ENCODE results near the gene MISP.

MISP gene

DNA sequence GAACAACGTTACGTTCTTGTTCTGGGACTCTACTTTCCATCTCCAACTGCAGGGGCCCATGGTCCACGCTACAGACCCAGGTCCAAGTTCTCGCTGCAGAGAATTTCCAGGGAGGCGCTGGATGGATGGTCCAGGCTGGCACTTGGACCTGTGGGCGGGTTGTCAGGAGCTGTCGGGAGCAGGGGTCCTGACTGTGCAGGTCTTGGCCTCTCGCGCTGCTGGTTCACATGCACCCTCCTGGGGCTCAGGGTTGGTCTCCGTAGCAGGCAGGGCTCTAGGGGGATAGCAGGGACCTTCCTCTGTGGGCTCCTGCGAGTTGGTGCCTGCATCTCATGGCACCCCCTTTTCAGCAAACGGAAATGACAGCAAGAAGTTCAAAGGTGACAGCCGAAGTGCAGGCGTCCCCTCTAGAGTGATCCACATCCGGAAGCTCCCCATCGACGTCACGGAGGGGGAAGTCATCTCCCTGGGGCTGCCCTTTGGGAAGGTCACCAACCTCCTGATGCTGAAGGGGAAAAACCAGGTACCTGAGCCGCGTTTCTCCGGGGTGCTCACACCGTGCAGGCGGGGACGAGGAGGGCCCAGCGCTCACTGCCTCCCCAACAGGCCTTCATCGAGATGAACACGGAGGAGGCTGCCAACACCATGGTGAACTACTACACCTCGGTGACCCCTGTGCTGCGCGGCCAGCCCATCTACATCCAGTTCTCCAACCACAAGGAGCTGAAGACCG lies 52.9 kb downstream of the MISP start:
- no peak overlapping the region for H3K4me3 ChIP-seq (ENCODE audit: low read depth, low read length)
- DNase-seq (ENCODE audit: low read depth), result no peak

DNA sequence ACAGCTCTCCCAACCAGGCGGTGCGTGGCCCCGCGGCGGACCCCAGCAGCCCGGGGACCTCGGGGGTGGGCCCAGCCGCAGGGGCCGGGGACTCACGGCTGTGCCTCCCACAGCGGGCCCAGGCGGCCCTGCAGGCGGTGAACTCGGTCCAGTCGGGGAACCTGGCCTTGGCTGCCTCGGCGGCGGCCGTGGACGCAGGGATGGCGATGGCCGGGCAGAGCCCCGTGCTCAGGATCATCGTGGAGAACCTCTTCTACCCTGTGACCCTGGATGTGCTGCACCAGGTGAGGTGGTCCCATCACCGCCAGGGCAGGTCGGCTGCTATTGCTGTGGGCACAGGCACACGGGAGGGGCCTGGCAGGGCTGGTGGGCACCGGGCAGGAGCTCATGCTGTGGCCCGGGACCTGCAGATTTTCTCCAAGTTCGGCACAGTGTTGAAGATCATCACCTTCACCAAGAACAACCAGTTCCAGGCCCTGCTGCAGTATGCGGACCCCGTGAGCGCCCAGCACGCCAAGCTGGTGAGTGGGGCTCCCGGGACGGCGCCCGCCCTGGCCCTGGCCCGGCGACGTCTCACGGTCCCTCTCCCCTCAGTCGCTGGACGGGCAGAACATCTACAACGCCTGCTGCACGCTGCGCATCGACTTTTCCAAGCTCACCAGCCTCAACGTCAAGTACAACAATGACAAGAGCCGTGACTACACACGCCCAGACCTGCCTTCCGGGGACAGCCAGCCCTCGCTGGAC lies 53.7 kb downstream of the MISP start:
- DNase-seq (ENCODE audit: low read depth), result no peak
- no peak overlapping the region for H3K4me3 ChIP-seq (ENCODE audit: low read depth, low read length)

DNA sequence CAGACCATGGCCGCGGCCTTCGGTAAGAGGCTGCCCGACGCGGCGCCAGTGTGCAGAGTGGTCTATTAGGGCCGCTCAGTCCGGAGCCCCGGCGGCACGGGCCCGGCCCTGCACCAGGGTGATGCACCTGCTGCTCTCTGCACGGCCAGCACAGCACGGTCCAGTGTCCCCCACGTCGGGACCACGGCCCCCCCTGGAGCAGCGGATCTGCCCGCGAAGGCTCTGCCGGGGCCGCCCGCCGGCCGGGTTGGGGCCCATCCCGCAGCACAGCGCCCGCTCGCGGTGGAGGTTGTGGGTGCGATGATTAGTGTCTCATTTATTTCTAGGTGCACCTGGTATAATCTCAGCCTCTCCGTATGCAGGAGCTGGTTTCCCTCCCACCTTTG lies 54.2 kb downstream of the MISP start:
- no peak overlapping the region for H3K4me3 ChIP-seq (ENCODE audit: low read depth, low read length)
- no peak for DNase-seq (ENCODE audit: low read depth)

DNA sequence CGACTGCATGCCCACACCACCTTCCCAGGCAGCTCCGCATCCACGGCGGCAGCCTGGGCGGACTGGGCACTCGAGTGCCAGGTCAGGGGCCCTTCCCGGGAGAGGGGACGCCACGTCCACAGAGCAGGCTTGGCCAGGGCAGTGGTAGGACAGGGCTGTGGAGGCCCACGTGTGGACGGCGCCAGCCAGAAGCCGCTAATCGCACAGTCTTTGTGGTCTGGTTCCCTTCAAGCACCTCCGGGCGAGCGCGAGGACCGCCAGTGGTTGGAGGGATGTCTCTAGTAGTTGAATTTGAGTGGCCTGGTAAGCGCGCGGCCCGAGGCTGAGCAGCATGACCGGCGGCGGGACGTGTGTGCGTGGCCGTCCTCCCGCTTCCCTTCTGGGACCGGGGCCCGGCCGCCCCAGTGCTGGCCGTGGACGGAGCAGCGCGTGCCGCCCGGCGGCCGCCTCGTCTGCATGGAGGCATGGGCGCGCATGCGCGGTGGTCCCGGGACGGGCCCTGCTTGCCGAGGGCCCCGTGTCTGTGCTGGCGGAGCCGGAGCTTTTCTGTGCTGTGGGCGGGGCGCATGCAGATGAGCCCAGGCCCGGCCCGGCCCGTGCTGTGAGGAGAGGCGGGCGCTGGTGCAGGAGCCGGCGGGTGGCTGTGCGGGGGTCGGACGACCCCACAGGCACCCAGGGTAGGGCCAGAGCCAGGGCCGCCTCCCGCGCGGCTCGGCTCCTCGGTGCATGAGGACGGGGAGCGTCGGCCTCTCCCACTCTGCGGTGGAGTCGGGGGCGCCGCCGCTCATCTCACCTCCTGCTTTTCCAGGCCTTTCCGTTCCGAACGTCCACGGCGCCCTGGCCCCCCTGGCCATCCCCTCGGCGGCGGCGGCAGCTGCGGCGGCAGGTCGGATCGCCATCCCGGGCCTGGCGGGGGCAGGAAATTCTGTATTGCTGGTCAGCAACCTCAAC lies 55.0 kb downstream of the MISP start:
- H3K4me3 ChIP-seq (ENCODE audit: low read depth, low read length), result no peak overlapping the region
- DNase-seq (ENCODE audit: low read depth), result no peak

DNA sequence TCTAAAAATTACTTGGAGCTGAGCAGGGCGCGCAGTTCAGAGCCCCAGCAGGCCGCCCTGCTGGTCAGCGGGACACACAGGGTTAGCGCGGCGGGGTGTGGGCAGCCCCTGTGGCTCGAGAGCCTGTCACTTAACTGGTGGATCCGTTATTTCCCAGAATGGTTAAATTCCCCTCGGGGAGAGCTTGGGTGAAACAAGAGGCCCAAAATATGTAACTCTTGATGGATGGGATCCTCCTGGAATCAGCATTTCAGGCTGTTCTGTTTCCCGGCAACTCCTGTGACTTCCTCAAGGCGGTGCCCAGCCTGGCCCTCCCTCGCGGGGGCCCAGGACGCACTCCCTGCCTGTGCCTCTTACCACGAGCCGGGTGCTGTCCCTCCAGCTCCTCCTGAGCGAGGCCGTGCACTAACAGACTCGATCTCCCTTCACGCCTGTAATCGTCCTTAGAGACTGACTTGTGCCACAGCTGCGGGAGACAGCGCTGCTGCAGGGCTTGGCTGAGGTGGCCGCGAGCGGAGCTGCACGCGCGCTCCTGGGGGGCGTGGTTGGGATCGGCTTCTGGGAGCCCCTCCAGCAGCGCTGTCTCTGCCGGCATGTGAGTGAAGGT lies 56.0 kb downstream of the MISP start:
- H3K4me3 ChIP-seq (ENCODE audit: low read depth, low read length), result no peak overlapping the region

DNA sequence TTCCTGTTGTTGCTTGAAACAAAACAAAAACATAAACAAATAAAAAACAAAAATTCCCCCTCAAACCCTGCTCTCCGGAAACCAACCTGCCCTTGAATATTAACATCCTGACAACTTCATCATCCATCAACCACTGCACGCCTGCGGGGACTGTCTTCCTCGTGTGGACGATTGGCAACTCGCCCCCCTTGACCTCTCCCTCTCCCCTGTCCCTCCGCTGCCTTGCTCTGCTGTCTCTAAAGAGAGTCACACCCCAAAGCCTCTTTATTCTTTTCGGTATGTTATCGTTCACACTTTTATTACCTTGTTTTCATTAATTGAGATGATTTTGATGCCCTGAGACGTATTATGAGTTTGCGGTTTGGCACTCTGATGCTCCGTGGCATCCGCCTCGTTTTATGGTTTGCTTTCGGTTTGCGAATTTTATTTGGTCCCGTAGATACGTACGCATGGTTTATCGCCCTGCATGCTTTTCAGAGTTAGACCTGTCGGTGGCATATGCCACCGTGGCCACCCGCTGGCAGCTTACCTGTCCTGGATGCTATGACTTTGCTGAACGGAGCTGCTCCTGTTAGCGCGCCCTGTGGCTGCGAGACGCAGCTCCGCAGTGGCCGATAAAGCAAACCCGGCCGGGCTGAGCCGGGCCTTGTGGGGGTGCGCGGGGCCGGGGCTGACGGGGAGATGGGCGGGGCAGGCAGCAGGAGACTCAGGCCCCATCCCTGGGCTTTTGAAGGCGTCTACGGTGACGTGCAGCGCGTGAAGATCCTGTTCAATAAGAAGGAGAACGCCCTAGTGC lies 56.9 kb downstream of the MISP start:
- no peak for DNase-seq (ENCODE audit: low read depth)
- no peak overlapping the region for H3K4me3 ChIP-seq (ENCODE audit: low read depth, low read length)

More for the DNA sequence above, 56.0 kb downstream of the MISP start:
- no peak for DNase-seq (ENCODE audit: low read depth)

DNA sequence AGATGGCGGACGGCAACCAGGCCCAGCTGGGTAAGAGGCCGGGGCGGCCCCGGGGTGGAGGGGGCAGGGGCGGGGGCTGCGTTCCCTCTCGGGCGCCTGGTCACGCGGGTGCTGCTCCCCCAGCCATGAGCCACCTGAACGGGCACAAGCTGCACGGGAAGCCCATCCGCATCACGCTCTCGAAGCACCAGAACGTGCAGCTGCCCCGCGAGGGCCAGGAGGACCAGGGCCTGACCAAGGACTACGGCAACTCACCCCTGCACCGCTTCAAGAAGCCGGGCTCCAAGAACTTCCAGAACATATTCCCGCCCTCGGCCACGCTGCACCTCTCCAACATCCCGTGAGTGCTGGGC lies 57.5 kb downstream of the MISP start:
- no peak overlapping the region for H3K4me3 ChIP-seq (ENCODE audit: low read depth, low read length)
- DNase-seq (ENCODE audit: low read depth), result no peak

DNA sequence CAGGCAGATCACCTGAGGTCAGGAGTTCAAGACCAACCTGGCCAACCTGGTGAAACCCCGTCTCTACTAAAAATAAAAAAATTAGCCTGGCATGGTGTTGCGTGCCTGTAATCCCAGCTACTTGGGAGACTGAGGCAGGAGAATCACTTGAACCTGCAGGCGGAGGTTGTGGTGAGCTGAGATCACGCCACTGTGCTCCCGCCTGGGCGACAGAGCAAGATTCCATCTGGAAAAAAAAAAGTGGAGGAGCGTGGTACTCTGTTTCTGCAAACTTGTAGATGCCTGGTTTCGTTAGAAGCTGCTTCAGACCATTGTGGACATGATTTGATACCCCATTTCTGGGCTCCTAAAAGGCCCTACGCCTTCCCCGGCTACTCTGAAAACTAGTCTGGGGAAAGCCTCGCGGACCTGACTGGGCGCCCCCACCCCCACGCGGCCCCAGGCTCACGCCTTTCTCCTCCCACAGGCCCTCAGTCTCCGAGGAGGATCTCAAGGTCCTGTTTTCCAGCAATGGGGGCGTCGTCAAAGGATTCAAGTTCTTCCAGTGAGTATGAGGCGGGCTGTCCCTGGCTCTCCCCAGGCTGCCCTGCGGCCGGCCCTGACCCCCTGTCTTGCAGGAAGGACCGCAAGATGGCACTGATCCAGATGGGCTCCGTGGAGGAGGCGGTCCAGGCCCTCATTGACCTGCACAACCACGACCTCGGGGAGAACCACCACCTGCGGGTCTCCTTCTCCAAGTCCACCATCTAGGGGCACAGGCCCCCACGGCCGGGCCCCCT lies 59.4 kb downstream of the MISP start:
- DNase-seq (ENCODE audit: low read depth), result no peak
- H3K4me3 ChIP-seq (ENCODE audit: low read depth, low read length), result no peak overlapping the region

DNA sequence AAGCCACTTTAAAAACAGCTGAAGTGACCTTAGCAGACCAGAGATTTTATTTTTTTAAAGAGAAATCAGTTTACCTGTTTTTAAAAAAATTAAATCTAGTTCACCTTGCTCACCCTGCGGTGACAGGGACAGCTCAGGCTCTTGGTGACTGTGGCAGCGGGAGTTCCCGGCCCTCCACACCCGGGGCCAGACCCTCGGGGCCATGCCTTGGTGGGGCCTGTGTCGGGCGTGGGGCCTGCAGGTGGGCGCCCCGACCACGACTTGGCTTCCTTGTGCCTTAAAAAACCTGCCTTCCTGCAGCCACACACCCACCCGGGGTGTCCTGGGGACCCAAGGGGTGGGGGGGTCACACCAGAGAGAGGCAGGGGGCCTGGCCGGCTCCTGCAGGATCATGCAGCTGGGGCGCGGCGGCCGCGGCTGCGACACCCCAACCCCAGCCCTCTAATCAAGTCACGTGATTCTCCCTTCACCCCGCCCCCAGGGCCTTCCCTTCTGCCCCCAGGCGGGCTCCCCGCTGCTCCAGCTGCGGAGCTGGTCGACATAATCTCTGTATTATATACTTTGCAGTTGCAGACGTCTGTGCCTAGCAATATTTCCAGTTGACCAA lies 60.1 kb downstream of the MISP start:
- H3K4me3 ChIP-seq (ENCODE audit: low read depth, low read length), result no peak overlapping the region
- no peak for DNase-seq (ENCODE audit: low read depth)

DNA sequence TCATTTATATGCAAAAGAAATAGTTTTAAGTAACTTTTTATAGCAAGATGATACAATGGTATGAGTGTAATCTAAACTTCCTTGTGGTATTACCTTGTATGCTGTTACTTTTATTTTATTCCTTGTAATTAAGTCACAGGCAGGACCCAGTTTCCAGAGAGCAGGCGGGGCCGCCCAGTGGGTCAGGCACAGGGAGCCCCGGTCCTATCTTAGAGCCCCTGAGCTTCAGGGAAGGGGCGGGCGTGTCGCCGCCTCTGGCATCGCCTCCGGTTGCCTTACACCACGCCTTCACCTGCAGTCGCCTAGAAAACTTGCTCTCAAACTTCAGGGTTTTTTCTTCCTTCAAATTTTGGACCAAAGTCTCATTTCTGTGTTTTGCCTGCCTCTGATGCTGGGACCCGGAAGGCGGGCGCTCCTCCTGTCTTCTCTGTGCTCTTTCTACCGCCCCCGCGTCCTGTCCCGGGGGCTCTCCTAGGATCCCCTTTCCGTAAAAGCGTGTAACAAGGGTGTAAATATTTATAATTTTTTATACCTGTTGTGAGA lies 60.7 kb downstream of the MISP start:
- no peak for DNase-seq (ENCODE audit: low read depth)
- no peak overlapping the region for H3K4me3 ChIP-seq (ENCODE audit: low read depth, low read length)

DNA sequence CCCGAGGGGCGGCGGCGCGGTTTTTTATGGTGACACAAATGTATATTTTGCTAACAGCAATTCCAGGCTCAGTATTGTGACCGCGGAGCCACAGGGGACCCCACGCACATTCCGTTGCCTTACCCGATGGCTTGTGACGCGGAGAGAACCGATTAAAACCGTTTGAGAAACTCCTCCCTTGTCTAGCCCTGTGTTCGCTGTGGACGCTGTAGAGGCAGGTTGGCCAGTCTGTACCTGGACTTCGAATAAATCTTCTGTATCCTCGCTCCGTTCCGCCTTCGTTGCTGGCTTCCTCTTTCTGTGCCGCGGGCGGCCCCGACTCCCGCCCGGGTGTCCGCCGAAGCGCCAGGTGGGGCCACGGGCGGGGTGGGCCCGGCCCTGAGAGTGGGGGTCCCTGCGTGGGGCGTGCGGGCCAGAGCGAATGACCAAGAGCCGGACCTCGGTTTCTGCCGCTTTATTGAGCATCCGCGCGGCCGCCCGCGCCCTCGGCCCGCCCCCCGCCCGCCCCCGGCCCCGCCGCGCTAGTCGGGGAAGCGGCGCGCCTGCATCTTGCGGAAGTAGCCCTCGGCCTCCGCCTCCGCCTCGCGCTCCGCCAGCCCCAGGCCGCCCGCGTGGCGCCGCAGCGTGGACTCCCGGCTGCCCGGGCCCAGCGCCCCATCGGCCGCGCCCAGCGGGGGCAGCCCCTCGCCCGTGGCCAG lies 61.3 kb downstream of the MISP start:
- no peak for DNase-seq (ENCODE audit: low read depth)
- H3K4me3 ChIP-seq (ENCODE audit: low read depth, low read length), result no peak overlapping the region

DNA sequence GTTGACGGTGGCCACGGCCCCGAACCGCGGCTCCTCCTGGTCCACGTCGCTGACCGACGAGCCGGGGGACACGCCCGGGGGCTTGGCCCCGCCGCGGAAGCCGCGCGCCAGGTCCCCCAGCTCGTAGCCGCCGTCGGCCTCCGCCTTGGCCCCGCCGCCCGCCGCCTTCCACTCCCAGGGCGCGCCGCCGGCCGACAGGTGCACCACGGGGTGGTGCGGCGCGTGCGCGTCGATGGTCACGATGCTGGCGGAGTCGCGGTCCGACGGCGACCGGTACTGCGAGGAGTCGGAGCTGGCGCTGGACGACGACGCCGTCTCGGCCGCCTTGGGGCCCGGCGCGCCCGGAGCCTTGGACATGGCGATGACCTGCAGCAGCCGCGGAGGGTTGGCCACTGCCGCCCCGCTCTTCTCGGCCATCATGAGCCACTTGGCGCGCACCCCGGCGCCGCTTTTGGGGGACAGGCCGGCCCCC lies 61.9 kb downstream of the MISP start:
- DNase-seq (ENCODE audit: low read depth), result no peak
- no peak overlapping the region for H3K4me3 ChIP-seq (ENCODE audit: low read depth, low read length)

DNA sequence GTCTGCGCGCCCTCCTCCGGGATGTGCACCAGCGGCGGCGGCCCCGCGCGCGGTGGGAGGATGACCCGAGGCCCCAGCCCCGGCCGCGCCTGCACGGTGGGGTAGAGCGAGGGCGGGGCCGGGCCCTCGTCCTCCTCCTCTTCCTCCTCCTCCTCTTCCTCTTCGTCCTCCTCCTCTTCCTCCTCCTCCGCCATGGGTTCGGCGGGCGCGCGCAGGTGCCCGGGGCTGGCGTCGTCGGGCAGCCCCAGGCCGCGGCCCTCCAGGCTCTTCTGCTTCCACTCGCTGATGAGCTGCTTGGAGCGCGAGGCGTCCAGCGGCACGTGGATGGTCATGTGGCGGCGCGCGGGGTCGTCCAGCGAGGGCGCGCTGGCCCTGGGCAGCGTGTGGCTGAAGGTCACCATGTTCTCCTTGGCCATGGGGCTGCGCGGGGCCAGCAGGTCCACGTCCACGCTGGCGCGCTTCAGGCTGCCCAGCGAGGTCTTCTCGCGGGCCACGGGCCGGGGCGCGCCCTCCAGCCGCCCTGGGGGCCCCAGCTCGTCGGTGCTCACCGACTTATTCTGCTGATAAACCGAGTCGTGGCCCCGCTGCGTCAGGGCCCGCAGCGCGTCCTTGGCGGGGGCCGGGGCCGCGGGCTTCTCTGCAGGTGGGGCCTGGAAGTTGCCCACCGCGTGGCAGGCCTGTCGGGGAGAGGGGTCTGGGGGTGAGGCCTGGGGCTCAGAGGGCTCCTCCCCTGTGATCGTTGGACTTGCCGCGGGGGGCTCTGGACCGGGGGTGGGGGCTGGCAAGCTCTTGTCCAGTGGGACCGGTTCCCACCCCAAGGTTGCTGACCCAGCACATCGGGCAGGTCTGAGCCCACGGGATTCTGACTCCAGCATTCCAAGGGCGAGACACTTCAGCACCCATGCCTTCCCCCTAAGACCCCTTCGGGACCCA lies 62.6 kb downstream of the MISP start:
- no peak overlapping the region for H3K4me3 ChIP-seq (ENCODE audit: low read depth, low read length)
- DNase-seq (ENCODE audit: low read depth), result no peak

Data from skeletal muscle cell (primary cell).